HepG2 (cell line): ENCODE data around the gene NRG2. TPM values are rescaled to one million over a fixed set of nuclear protein-coding genes. Genes with fewer than 3 reads are reported as not detected.

Experiments
- ATAC-seq: fragments of 200-7000 bp; cut with Tn5 transposase; 3 replicates; pipeline ENCODE4 v1.9.1; 2020; ENCODE audit warnings: mild to moderate bottlenecking, moderate library complexity
- BruUV-seq: library from RNA; stranded (reverse); fragments of 400-500 nt; replicated peaks from 2 replicates; lab custom pipeline; 2021; lab: Mats Ljungman, UMichigan
- CTCF ChIA-PET: fragments of 300-600 bp; formaldehyde crosslinking; extraction: SDS; loops from one replicate; lab custom pipeline; 2021; ENCODE audit warnings: low total read pairs, inconsistent platforms, low intra/inter-chr PET ratio; lab: Yijun Ruan, JAX
- POLR2A ChIA-PET: fragments of 350-600 bp; sonication (Branson Sonifier 250); formaldehyde crosslinking; loops from one replicate; lab custom pipeline; 2020; ENCODE audit warnings: antibody characterized with exemption, inconsistent platforms; lab: Yijun Ruan, JAX
- DNase-seq: peaks from one replicate; pipeline ENCODE4 v3.0.0-alpha.2; 2015; ENCODE audit warnings: low spot score
- FAIRE-seq: peaks from 3 replicates; lab custom pipeline; 2011; peaks lifted over from hg19 to GRCh38; lab: Jason Lieb, UNC
- H2AFZ ChIP-seq: one replicate; pipeline ENCODE4 v1.6.1; 2011; ENCODE audit warnings: low read length, inconsistent platforms
- H3K27ac ChIP-seq: fragments of 300-600 bp; 3 replicates; pipeline ENCODE4 v1.8.0; 2011; ENCODE audit warnings: mixed run types, mild to moderate bottlenecking, mixed read lengths, low read length, inconsistent platforms; ENCODE audit not compliant: insufficient read depth; ENCODE audit errors: extremely low read length
- H3K27me3 ChIP-seq, 2 experiments: fragments of 200-600 bp in 1 of 2; 2 replicates in 1 of 2; 3 replicates in 1 of 2; pipeline versions ENCODE4 v1.6.0 to v1.8.0; 2011; ENCODE audit warnings: low read length in 2 of 2, mild to moderate bottlenecking in 2 of 2, moderate library complexity in 2 of 2, inconsistent platforms in 1 of 2; ENCODE audit not compliant: insufficient read depth in 2 of 2, control insufficient read depth in 1 of 2
- H3K36me3 ChIP-seq, 2 experiments: fragments of 200-600 bp in 1 of 2; replicated peaks in 1 of 2; 2 replicates in 1 of 2; 3 replicates in 1 of 2; pipeline versions ENCODE4 v1.5.1 to v1.8.0; 2011; ENCODE audit warnings: low read length in 2 of 2, inconsistent platforms in 1 of 2; ENCODE audit not compliant: insufficient read depth in 2 of 2, control insufficient read depth in 1 of 2
- H3K4me1 ChIP-seq: 2 replicates; pipeline ENCODE4 v1.5.1; 2012; ENCODE audit warnings: low read length, inconsistent platforms; ENCODE audit not compliant: insufficient read depth
- H3K4me2 ChIP-seq: 2 replicates; pipeline ENCODE4 v1.6.0; 2011; ENCODE audit warnings: low read depth, low read length, inconsistent platforms
- H3K4me3 ChIP-seq, 3 experiments: fragments of 200-600 bp in 1 of 3; sonication (generic), shearing (Covaris generic) in 1 of 3; replicated peaks in 1 of 3; 2 replicates each; pipeline ENCODE4 v1.5.1; 2011 to 2016; ENCODE audit warnings: low read length in 3 of 3, inconsistent platforms in 2 of 3, low read depth in 2 of 3, mild to moderate bottlenecking in 2 of 3, control low read depth in 1 of 3, mixed read lengths in 1 of 3; ENCODE audit not compliant: insufficient read depth in 1 of 3
- H3K79me2 ChIP-seq: one replicate; pipeline ENCODE4 v1.6.1; 2011; ENCODE audit warnings: low read length, inconsistent platforms; ENCODE audit not compliant: insufficient read depth
- H3K9ac ChIP-seq: 2 replicates; pipeline ENCODE4 v1.6.0; 2011; ENCODE audit warnings: mild to moderate bottlenecking, low read depth, low read length, inconsistent platforms; ENCODE audit not compliant: insufficient read depth
- H3K9me3 ChIP-seq: 2 replicates; pipeline ENCODE4 v1.5.1; 2012; ENCODE audit warnings: mild to moderate bottlenecking, low read length
- H4K20me1 ChIP-seq: 2 replicates; pipeline ENCODE4 v1.6.0; 2011; ENCODE audit warnings: inconsistent platforms, mild to moderate bottlenecking, low read length, moderate library complexity; ENCODE audit not compliant: insufficient read depth
- AHDC1 ChIP-seq: sonication (generic); formaldehyde crosslinking; IDR thresholded peaks from 2 replicates; pipeline ENCODE4 v1.5.1; 2020; ENCODE audit warnings: mild to moderate bottlenecking, missing genetic modification reagents, borderline replicate concordance
- DR1 ChIP-seq: sonication (generic); formaldehyde crosslinking; IDR thresholded peaks from 2 replicates; pipeline ENCODE4 v1.8.0; 2021; ENCODE audit warnings: mild to moderate bottlenecking, missing genetic modification reagents, inconsistent platforms
- ELF3 ChIP-seq: IDR thresholded peaks from 2 replicates; pipeline ENCODE4 v1.6.1; 2016; ENCODE audit warnings: missing genetic modification reagents, missing compliant biosample characterization
- FOXA1 ChIP-seq, 2 experiments: fragments of 450-650 bp in 1 of 2; sonication (generic) in 1 of 2; formaldehyde crosslinking in 1 of 2; IDR thresholded peaks; 2 replicates each; pipeline versions ENCODE4 v1.4.0 to v1.6.1; 2016 to 2020; ENCODE audit warnings: missing genetic modification reagents in 1 of 2
- FOXO1 ChIP-seq: sonication (generic); formaldehyde crosslinking; IDR thresholded peaks from 2 replicates; pipeline ENCODE4 v1.4.0; 2020; ENCODE audit warnings: missing genetic modification reagents
- HOXA7 ChIP-seq: sonication (generic); formaldehyde crosslinking; IDR thresholded peaks from 2 replicates; pipeline ENCODE4 v1.8.1; 2022; ENCODE audit warnings: mild to moderate bottlenecking, missing genetic modification reagents, moderate library complexity
- ISX ChIP-seq: sonication (generic); formaldehyde crosslinking; conservative IDR thresholded peaks from 2 replicates; pipeline ENCODE4 v1.5.0; 2020; ENCODE audit warnings: missing genetic modification reagents
- KLF11 ChIP-seq: IDR thresholded peaks from 2 replicates; pipeline ENCODE4 v1.6.1; 2016; ENCODE audit warnings: missing compliant biosample characterization
- MAX ChIP-seq: IDR thresholded peaks from 2 replicates; pipeline ENCODE4 v1.6.1; 2012; ENCODE audit warnings: inconsistent platforms
- ONECUT2 ChIP-seq: sonication (generic); formaldehyde crosslinking; IDR thresholded peaks from 2 replicates; pipeline ENCODE4 v1.4.0; 2020; ENCODE audit warnings: missing genetic modification reagents
- SP5 ChIP-seq: IDR thresholded peaks from 2 replicates; pipeline ENCODE4 v1.6.1; 2016; ENCODE audit warnings: low read depth, borderline replicate concordance
- ZNF207 ChIP-seq: fragments of 450-650 bp; IDR thresholded peaks from 2 replicates; pipeline ENCODE4 v1.6.1; 2016; ENCODE audit warnings: antibody characterized with exemption, borderline replicate concordance
- ZNF549 ChIP-seq: sonication (generic); formaldehyde crosslinking; IDR thresholded peaks from 2 replicates; pipeline ENCODE4 v1.5.0; 2020; ENCODE audit warnings: missing genetic modification reagents
- ZNF816 ChIP-seq: sonication (generic); formaldehyde crosslinking; IDR thresholded peaks from 2 replicates; pipeline ENCODE4 v1.8.0; 2022; ENCODE audit warnings: missing genetic modification reagents, mild to moderate bottlenecking, borderline replicate concordance
- WGBS: methylation state at CpG from one replicate; pipeline ENCODE4 v1.1.6; 2017; ENCODE audit warnings: low lambda C conversion rate; 5-methylcytosine and 5-hydroxymethylcytosine counted together
- in situ Hi-C: cut with HindIII; loops from 2 replicates; pipeline ENCODE4 v1.10.0; 2017; ENCODE audit warnings: low pct_unique_long_range_greater_than_20kb; ENCODE audit not compliant: extremely low pct_ligation_motif_present
- intact Hi-C: fragments of 100-400 bp; cut with micrococcal nuclease; formaldehyde crosslinking; loops from one replicate; pipeline ENCODE4 v1.10.0; 2022; ENCODE audit not compliant: unreplicated experiment
- polyA plus RNA-seq, 8 experiments: library from polyadenylated mRNA; depleted of rRNA in 3 of 8; stranded (reverse) in 7 of 8; unstranded in 1 of 8; fragments of >200 nt; fragmentation: Illumina TruSeq in 4 of 8; extraction: Trizol in 4 of 8; gene quantifications; 2 replicates each; pipeline versions ENCODE4 v1.2.1 to v1.2.3, GENCODE V29; 2011 to 2016; ENCODE audit warnings: low read depth in 4 of 8, missing spikeins in 1 of 8, mixed read lengths in 1 of 8; ENCODE audit not compliant: insufficient read depth in 1 of 8
- total RNA-seq, 5 experiments: library from RNA; depleted of rRNA; stranded (reverse); fragments of >200 nt; fragmentation: Illumina TruSeq; extraction: Trizol; gene quantifications; 2 replicates each; pipeline ENCODE4 v1.2.3, GENCODE V29; 2016; ENCODE audit warnings: low read depth in 1 of 5
- TF ChIP-seq, protein P1 (sequence below): conservative IDR thresholded peaks from 2 replicates; pipeline ENCODE4 v1.6.1; 2018; ENCODE audit warnings: missing genetic modification reagents
- TF ChIP-seq, protein P2 (sequence below): sonication (generic); formaldehyde crosslinking; IDR thresholded peaks from 2 replicates; pipeline ENCODE4 v1.4.0; 2020; ENCODE audit warnings: missing genetic modification reagents, borderline replicate concordance

The NRG2 gene
- total and polyA plus RNA-seq, 2 of the 13 experiments (the other 11 are each of a cell fraction or from before 2014, with no cell fraction given), result not detected

GRCh38 chr5:139878093-139878492 is 165.0 kb downstream of the NRG2 start:
- Histone ChIP-seq H3K4me1 (no peaks in the 10 kb centered on the region), H3K36me3 (no peaks in the 10 kb centered on the region), H3K9me3 (no peaks in the 10 kb centered on the region), H3K9ac (no peak overlapping the region), H3K79me2 (no peaks in the 10 kb centered on the region), H3K27me3 (peaks cover 3 to 58% of the 10 kb centered on the region in 2 experiments; a peak in 4 of 5 replicates), H3K27ac (no peak overlapping the region), H4K20me1 (no peaks in the 10 kb centered on the region), H3K4me2 (no peak overlapping the region), H2AFZ (no peak overlapping the region), H3K4me3 (no peak overlapping the region)
- no TSS peak for BruUV-seq
- ChIA-PET POLR2A (no interaction called here), CTCF (no interaction called here)
- ATAC-seq (no peak), FAIRE-seq (no peak), DNase-seq (no peak)
- intact Hi-C loops, result no loop called here
- in situ Hi-C loops, result no loop called here
- WGBS, result 100% methylated on average over 2 of the region's 3 CpGs
- TF ChIP-seq FOXA1 (IDR thresholded peaks at IDR 0.05) (no peak), FOXA1 (CRISPR knock-in tag; IDR thresholded peaks at IDR 0.05) (no peak), MAX (no peak), ZNF816 (CRISPR knock-in tag) (no peak), ONECUT2 (CRISPR knock-in tag) (no peak), FOXO1 (CRISPR knock-in tag) (no peak), ELF3 (no peak), ZNF207 (no peak), ISX (CRISPR knock-in tag) (no peak), SP5 (no peak), HOXA7 (no peak), ZNF549 (CRISPR knock-in tag) (no peak), KLF11 (no peak), DR1 (CRISPR knock-in tag) (no peak), AHDC1 (CRISPR knock-in tag) (no peak)
- TF ChIP-seq, protein P1, sequence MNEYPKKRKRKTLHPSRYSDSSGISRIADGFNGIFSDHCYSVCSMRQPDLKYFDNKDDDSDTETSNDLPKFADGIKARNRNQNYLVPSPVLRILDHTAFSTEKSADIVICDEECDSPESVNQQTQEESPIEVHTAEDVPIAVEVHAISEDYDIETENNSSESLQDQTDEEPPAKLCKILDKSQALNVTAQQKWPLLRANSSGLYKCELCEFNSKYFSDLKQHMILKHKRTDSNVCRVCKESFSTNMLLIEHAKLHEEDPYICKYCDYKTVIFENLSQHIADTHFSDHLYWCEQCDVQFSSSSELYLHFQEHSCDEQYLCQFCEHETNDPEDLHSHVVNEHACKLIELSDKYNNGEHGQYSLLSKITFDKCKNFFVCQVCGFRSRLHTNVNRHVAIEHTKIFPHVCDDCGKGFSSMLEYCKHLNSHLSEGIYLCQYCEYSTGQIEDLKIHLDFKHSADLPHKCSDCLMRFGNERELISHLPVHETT (CRISPR knock-in tag), result no peak
- TF ChIP-seq, protein P2, sequence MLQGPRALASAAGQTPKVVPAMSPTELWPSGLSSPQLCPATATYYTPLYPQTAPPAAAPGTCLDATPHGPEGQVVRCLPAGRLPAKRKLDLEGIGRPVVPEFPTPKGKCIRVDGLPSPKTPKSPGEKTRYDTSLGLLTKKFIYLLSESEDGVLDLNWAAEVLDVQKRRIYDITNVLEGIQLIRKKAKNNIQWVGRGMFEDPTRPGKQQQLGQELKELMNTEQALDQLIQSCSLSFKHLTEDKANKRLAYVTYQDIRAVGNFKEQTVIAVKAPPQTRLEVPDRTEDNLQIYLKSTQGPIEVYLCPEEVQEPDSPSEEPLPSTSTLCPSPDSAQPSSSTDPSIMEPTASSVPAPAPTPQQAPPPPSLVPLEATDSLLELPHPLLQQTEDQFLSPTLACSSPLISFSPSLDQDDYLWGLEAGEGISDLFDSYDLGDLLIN (CRISPR knock-in tag), result no peak
